Kidney (tissue), 14 donors: ENCODE results near the gene SNTA1. TPM values are rescaled to one million over a fixed set of nuclear protein-coding genes. Genes with fewer than 3 reads are reported as not detected.

Source experiments
- DNase-seq, 5 donors: peaks; one replicate each; pipeline ENCODE4 v3.0.0-alpha.2; 2013 to 2020
- FAIRE-seq: peaks from 2 replicates; lab custom pipeline; 2012; peaks lifted over from hg19 to GRCh38; lab: Jason Lieb, UNC
- H3K27ac ChIP-seq, 2 donors: one replicate each; pipeline ENCODE4 v1.7.0; 2013; ENCODE audit warnings: low read depth in 2 of 2, low read length in 2 of 2, inconsistent platforms in 1 of 2
- H3K27me3 ChIP-seq: one replicate; pipeline ENCODE4 v1.7.1; 2013; ENCODE audit warnings: low read length, inconsistent platforms; ENCODE audit not compliant: control insufficient read depth, insufficient read depth
- H3K36me3 ChIP-seq, 3 donors: one replicate each; pipeline versions ENCODE4 v1.7.0 to v1.7.1; 2013; ENCODE audit warnings: low read length in 3 of 3, control low read depth in 1 of 3, inconsistent platforms in 1 of 3; ENCODE audit not compliant: insufficient read depth in 3 of 3, control insufficient read depth in 2 of 3
- H3K4me1 ChIP-seq, 3 donors: one replicate each; pipeline versions ENCODE4 v1.7.0 to v1.7.1; 2013; ENCODE audit warnings: low read length in 3 of 3, inconsistent platforms in 1 of 3, low read depth in 1 of 3; ENCODE audit not compliant: control insufficient read depth in 2 of 3, insufficient read depth in 2 of 3
- H3K4me3 ChIP-seq, 3 donors: one replicate each; pipeline versions ENCODE4 v1.7.0 to v1.8.1; 2013; ENCODE audit warnings: low read length in 3 of 3, control low read depth in 1 of 3, inconsistent platforms in 1 of 3
- H3K9ac ChIP-seq, 3 donors: one replicate each; pipeline versions ENCODE4 v1.7.0 to v1.7.1; 2013; ENCODE audit warnings: low read length in 3 of 3, control low read depth in 1 of 3, inconsistent platforms in 1 of 3
- H3K9me3 ChIP-seq, 3 donors: one replicate each; pipeline versions ENCODE4 v1.7.0 to v1.7.1; 2013; ENCODE audit warnings: low read length in 3 of 3, control low read depth in 1 of 3, inconsistent platforms in 1 of 3; ENCODE audit not compliant: control insufficient read depth in 2 of 3, insufficient read depth in 1 of 3
- CTCF ChIP-seq: IDR thresholded peaks from 3 replicates; pipeline ENCODE4 v1.5.1; 2012; ENCODE audit warnings: mild to moderate bottlenecking, moderate library complexity, borderline replicate concordance; ENCODE audit not compliant: insufficient read depth; ENCODE audit errors: extremely low read depth
- intact Hi-C: fragments of 100-400 bp; cut with DNase I; formaldehyde crosslinking; loops from one replicate; pipeline ENCODE4 v1.11.1; 2022
- polyA plus RNA-seq: library from polyadenylated mRNA; stranded (reverse); fragments of 350-450 nt; fragmentation: Illumina TruSeq; extraction: RNeasy Lipid Tissue Mini Kit (QIAGEN cat#74804); gene quantifications from one replicate; pipeline ENCODE4 v1.2.3, GENCODE V29; 2014; ENCODE audit warnings: low read depth, low replicate concordance; ENCODE audit not compliant: insufficient read depth
- total RNA-seq: library from RNA; stranded (reverse); fragmentation: NEBNext Ultra II Directional; extraction: Animal tissue kit (Norgen Biotek cat#: 25700); gene quantifications from one replicate; pipeline ENCODE4 v1.2.1, GENCODE V29; 2021
- donor health status: control.
- donor health status: control.
- donor health status: control.
- donor health status: control.
- donor health status: control.
- donor health status: DM: yes; HTN: yes; CAD: no.
- donor health status: Normal renal cell carcinoma (clear cell type).

The SNTA1 gene
- total and polyA plus RNA-seq, 2 donors from 2014 or later = 12.2 to 53.6 TPM

- FAIRE-seq (no peak), DNase-seq (no peak)
- no peak overlapping the region for H3K27ac ChIP-seq
- H3K4me1 ChIP-seq = no peaks in the 10 kb centered on the region
- no peaks in the 10 kb centered on the region for H3K27me3 ChIP-seq
- peaks cover 4 to 17% (median 14%) of the 10 kb centered on the region in 3 donors for H3K36me3 ChIP-seq
- H3K4me3 ChIP-seq = no peak overlapping the region
- intact Hi-C loops = no loop called here
- no peak for TF ChIP-seq CTCF
- H3K9ac ChIP-seq = no peak overlapping the region
- H3K9me3 ChIP-seq = no peaks in the 10 kb centered on the region
Measured at GRCh38 chr20:33411711-33412483, 31.7 kb downstream of the SNTA1 start.

- no peak for FAIRE-seq
- no peak overlapping the region for H3K9ac ChIP-seq
- no peak overlapping the region for H3K4me3 ChIP-seq
- no peak for DNase-seq
- no peaks in the 10 kb centered on the region for H3K4me1 ChIP-seq
- H3K27ac ChIP-seq = no peak overlapping the region
- intact Hi-C loops = no loop called here
- TF ChIP-seq CTCF = no peak
- H3K27me3 ChIP-seq = no peaks in the 10 kb centered on the region
- peaks cover 4 to 17% (median 14%) of the 10 kb centered on the region in 3 donors for H3K36me3 ChIP-seq
- H3K9me3 ChIP-seq = no peaks in the 10 kb centered on the region
Measured at GRCh38 chr20:33411242-33411641, 32.3 kb downstream of the SNTA1 start.

- intact Hi-C loops = no loop called here
- Histone ChIP-seq H3K27ac (no peak overlapping the region), H3K4me3 (no peak overlapping the region), H3K9me3 (no peaks in the 10 kb centered on the region), H3K4me1 (no peaks in the 10 kb centered on the region), H3K27me3 (no peaks in the 10 kb centered on the region), H3K9ac (no peak overlapping the region), H3K36me3 (peaks cover 4 to 17% (median 14%) of the 10 kb centered on the region in 3 donors)
- no peak for FAIRE-seq
- no peak for TF ChIP-seq CTCF
- peak in 1 of 5 donors; percentile 65 for DNase-seq
Measured at GRCh38 chr20:33410081-33410742, 33.4 kb downstream of the SNTA1 start.
